SK-N-SH (cell line): ENCODE data around the gene C14orf119.

Source experiments
- JUND ChIP-seq: IDR thresholded peaks from 2 replicates; pipeline ENCODE4 v1.4.0; 2012
- NRF1 ChIP-seq: IDR thresholded peaks from 2 replicates; pipeline ENCODE4 v1.6.1; 2012; ENCODE audit warnings: low read depth, mild to moderate bottlenecking, low read length
- POLR2AphosphoS5 ChIP-seq: IDR thresholded peaks from 2 replicates; pipeline ENCODE4 v1.6.1; 2012; ENCODE audit warnings: low read depth, low read length
- RCOR1 ChIP-seq: fragments of 150-350 bp; IDR thresholded peaks from 2 replicates; pipeline ENCODE4 v1.6.1; 2017; ENCODE audit warnings: antibody characterized with exemption, low read length
- RXRA ChIP-seq: IDR thresholded peaks from 2 replicates; pipeline ENCODE4 v1.4.0; 2012; ENCODE audit warnings: low read depth, mild to moderate bottlenecking, borderline replicate concordance
- TEAD4 ChIP-seq: IDR thresholded peaks from 2 replicates; pipeline ENCODE4 v1.4.0; 2012; ENCODE audit warnings: mild to moderate bottlenecking, borderline replicate concordance; ENCODE audit not compliant: insufficient read depth
- TF ChIP-seq, protein P1 (sequence below): fragments of 200-600 bp; sonication (generic); IDR thresholded peaks from 2 replicates; pipeline ENCODE4 v1.6.1; 2017; ENCODE audit warnings: antibody characterized with exemption, mild to moderate bottlenecking, moderate library complexity
- TF ChIP-seq, protein P2 (sequence below): fragments of 150-350 bp; IDR thresholded peaks from 2 replicates; pipeline ENCODE4 v1.6.1; 2016; ENCODE audit warnings: mild to moderate bottlenecking, low read depth, low read length

DNA sequence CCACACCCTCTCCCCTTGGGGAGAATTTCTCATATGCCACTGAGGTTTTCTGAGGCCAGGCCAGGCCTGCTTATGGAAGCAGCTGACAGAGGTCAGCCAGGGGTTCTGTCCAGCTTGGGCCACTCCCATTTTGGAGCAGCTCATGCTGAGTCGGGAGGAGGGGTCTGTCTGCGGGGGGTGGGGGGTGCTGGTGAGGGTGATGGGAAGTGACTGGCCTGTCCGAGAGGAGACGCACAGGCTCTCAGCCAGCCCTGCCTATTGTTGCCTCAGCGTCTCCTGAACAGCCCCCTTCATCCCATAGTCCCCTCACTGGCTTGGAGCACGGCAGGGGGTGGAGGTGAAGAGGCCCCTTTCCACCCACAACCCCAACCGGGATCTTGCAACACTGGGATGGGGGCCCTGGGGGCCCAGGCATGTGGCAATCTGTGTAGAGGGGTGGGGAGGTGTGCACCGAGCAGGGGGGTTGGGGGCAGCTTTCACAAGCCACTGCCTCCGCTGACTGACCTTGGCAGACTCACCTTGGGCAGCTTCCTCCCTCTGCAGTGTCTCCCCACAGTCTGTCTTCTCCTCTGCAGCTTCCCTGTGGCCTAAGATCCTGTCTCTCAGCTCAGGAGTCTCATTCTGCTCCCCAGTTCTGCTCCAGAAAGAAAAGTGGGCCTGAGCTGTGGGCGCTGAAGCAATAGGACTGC lies 18.3 kb downstream of the C14orf119 start:
- TF ChIP-seq, protein P1, sequence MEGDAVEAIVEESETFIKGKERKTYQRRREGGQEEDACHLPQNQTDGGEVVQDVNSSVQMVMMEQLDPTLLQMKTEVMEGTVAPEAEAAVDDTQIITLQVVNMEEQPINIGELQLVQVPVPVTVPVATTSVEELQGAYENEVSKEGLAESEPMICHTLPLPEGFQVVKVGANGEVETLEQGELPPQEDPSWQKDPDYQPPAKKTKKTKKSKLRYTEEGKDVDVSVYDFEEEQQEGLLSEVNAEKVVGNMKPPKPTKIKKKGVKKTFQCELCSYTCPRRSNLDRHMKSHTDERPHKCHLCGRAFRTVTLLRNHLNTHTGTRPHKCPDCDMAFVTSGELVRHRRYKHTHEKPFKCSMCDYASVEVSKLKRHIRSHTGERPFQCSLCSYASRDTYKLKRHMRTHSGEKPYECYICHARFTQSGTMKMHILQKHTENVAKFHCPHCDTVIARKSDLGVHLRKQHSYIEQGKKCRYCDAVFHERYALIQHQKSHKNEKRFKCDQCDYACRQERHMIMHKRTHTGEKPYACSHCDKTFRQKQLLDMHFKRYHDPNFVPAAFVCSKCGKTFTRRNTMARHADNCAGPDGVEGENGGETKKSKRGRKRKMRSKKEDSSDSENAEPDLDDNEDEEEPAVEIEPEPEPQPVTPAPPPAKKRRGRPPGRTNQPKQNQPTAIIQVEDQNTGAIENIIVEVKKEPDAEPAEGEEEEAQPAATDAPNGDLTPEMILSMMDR, result no peak
- no peak for TF ChIP-seq JUND
- no peak for TF ChIP-seq RCOR1
- no peak for TF ChIP-seq POLR2AphosphoS5
- TF ChIP-seq RXRA, result no peak
- no peak for TF ChIP-seq TEAD4
- TF ChIP-seq NRF1, result no peak
- TF ChIP-seq, protein P2, sequence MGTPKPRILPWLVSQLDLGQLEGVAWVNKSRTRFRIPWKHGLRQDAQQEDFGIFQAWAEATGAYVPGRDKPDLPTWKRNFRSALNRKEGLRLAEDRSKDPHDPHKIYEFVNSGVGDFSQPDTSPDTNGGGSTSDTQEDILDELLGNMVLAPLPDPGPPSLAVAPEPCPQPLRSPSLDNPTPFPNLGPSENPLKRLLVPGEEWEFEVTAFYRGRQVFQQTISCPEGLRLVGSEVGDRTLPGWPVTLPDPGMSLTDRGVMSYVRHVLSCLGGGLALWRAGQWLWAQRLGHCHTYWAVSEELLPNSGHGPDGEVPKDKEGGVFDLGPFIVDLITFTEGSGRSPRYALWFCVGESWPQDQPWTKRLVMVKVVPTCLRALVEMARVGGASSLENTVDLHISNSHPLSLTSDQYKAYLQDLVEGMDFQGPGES, result no peak
